HG02759 (cell line): ENCODE data around the gene INO80B.

Source experiments
- ATAC-seq: cut with Tn5 transposase; IDR thresholded peaks from one replicate; pipeline ENCODE4 v1.9.1; 2021; ENCODE audit warnings: mild to moderate bottlenecking, moderate library complexity; ENCODE audit not compliant: unreplicated experiment

INO80B gene

DNA sequence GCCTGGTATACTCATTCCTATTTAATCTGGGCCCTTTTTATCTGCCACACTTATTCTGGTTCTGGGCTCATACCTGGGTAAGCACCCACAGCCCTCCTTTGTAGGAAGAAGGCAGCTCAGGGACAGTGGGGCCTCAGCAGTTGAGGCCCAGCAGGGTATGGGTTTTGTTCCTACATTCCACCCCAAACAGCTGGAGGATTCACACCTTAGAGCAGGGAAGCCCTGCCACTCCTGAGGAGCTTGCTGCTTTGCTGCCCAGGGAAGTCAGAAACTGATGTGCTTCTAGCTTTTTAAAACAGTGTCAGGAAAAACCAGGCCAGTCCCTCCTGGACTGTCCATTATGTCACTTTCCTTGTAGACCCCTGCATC is 45.7 kb downstream of the INO80B start:
- ATAC-seq: no peak

DNA sequence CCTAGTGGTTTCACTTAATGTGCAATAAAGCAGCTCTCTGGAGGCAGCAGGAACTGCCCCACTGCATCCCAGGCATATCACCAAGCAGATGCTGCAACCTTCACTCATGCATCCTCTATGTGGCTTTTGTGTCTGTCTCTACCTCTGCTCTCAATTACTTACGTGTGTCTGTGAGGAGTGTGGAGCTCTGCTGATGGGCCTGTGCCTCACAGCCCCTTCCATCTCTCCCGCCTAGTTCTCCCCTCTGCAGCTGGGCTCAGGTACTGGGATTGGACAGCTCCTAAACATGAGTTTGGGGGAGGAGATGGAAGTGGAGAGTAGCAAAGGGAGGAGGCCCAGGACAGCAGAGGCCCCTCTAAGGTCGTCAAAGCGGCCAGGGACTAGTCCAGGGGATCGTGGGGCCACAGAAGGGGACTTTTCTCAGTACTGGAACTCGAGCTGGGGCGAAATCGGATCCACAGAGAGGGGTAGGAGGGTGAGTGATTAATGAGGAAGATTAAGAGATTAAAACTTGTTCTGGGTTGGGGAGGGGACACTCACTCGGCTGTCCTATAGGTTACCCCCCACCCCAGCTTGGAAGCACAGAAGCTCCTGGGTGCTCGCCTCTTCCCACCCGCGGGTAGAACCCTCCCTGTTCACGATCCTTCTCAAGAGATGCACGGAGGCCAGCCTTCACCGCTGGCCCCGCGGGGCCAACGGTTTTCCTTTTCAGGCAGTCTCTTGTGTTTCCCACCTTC is 46.6 kb downstream of the INO80B start:
- ATAC-seq: no peak

DNA sequence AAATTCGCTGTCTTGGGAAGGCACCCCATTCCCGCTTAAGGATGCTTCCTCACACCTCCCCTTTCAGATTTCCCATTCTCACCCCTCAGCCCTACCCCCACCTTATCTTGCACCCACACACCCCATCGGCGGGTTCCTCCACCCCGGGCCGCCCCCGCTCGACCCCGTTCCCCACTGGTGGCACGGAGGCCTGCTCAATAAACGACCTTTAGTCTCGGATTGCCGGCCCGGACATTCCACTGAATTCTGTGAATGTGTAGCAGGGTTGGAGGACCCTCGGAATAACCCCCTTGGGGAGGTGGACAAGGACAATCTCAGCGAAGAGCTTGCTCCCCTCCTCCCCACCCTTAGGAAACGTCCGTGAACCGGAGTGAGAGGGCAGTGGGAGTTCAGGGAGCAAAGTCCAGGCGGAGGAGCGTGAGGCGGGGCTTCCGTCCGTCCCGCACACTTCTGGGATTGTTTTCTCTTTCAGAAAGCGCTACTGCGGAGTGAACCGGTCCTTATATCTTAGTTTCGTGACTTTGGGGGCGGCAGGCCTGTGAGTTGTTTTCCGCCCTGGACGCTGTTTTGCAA is 47.3 kb downstream of the INO80B start:
- no peak for ATAC-seq

- ATAC-seq: peak; percentile 41
Observed at GRCh38 chr2:74502720-74503505, 48.0 kb downstream of the INO80B start.

- no peak for ATAC-seq
Observed at GRCh38 chr2:74503506-74504475, 48.9 kb downstream of the INO80B start.

DNA sequence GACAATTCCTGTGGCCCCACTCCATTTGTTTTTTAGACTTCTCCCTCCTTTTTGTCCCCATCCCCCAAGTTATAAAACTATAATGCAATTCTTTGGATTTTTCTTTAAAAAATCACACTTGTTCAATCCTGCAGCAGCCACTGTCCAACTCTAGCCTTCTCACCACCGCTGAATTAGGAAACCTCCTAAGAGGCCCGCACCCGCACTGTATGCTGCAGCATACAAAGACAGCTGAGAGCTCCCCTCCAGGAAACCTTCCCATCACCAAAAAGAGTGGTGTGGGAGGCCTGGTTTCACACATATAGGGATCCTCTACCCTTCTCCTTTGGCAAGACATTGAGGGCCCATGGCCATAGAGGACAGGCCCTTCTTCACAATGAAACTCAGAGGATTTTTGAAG is 49.7 kb downstream of the INO80B start:
- no peak for ATAC-seq

GRCh38 chr2:74505448-74506246 is 50.8 kb downstream of the INO80B start:
- ATAC-seq: no peak

DNA sequence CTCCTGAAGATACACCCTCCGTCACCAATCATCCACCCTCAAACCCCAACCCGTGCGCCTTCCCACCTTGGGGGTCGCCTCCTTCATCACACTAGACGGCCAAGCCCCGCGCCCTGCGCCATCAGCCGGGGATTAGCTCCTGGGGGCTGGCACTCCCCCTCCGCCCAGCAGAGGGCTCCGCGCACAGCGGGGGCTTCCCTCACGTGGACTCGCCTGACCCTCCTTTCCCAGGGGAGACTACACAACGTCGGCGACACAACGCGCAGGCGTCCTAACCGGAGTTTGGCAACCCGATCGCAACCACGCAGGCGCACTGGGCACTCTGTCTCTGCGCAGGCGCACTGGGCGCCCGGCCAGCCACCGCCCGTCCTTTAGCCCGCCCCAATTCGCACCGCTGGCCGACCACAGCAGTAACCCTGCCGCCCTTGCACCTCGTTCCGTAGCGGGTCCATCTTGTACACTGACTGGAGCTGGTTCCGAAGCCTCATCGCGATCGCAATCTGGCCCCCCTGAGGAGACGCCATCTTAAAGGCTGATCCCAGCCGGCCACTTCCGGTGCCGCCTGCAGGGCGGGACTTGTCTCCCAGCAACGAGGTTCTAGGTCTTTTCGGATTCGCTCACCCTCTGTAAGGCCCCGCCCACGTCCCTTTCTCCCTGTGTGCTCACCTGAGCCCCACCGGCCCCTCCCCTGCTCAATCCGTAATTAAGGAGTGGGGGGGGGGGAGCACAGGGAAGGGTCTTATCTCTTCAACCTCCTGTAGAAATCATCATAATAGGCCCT is 52.4 kb downstream of the INO80B start, which contains the start of gene PCGF1:
TSS of gene PCGF1 (minus strand) at position 551 of the 781 bp plus-strand sequence. CDS start at position 524, 27 bp downstream.
- peak; percentile 86 for ATAC-seq
